Measurements from ENCODE around the gene RAB11FIP4.

The RAB11FIP4 gene

GRCh38 chr17:31573861-31574260 lies 182.4 kb downstream of the RAB11FIP4 start:
- DNase-seq: no peak

GRCh38 chr17:31574458-31574857 lies 183.0 kb downstream of the RAB11FIP4 start:
- DNase-seq: no peak

GRCh38 chr17:31575043-31575442 lies 183.6 kb downstream of the RAB11FIP4 start:
- DNase-seq: no peak

- DNase-seq: no peak
These were observed 187.8 kb downstream of the RAB11FIP4 start for GRCh38 chr17:31579265-31579664.

GRCh38 chr17:31580316-31580705 lies 188.8 kb downstream of the RAB11FIP4 start:
- DNase-seq: no peak

- no peak for DNase-seq
These were observed 189.4 kb downstream of the RAB11FIP4 start for GRCh38 chr17:31580706-31581490.

- no peak for DNase-seq
These were observed 190.0 kb downstream of the RAB11FIP4 start for GRCh38 chr17:31581491-31581890.

GRCh38 chr17:31582151-31582907 lies 190.9 kb downstream of the RAB11FIP4 start:
- no peak for DNase-seq

GRCh38 chr17:31583772-31584356 lies 192.4 kb downstream of the RAB11FIP4 start:
- DNase-seq: no peak

- DNase-seq: no peak
These were observed 193.2 kb downstream of the RAB11FIP4 start for GRCh38 chr17:31584438-31585279.

GRCh38 chr17:31585280-31585630 lies 193.8 kb downstream of the RAB11FIP4 start:
- DNase-seq: no peak

- no peak for DNase-seq
These were observed 195.5 kb downstream of the RAB11FIP4 start for GRCh38 chr17:31586946-31587345.

GRCh38 chr17:31587462-31587861 lies 196.0 kb downstream of the RAB11FIP4 start:
- DNase-seq: no peak

All from eye (tissue), 1 donor.